ENCODE results near the gene TNKS1BP1.

The TNKS1BP1 gene

DNA sequence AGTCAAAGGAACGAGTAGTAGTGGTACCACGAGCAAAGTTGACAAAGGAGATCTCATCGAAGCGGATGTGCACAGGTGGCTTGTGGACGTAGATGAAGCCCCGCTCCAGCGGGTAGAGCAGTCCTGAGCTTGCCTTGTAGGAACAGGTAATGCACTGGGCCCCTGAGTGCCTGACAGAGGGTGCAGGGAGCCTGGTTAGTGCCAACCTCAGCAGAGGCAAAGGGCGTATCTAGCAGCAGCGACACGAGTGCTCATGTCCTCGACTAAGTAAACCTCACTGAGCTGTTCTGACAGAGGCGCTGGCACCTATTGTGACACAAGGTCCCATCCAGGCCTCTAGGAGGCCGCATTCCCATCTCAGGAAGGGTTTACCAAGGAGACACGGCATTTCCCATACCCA is 7.0 kb upstream of the TNKS1BP1 start:
- DNase-seq (ENCODE audit: low read depth in 3 of 3, low spot score in 1 of 3): no peak

DNA sequence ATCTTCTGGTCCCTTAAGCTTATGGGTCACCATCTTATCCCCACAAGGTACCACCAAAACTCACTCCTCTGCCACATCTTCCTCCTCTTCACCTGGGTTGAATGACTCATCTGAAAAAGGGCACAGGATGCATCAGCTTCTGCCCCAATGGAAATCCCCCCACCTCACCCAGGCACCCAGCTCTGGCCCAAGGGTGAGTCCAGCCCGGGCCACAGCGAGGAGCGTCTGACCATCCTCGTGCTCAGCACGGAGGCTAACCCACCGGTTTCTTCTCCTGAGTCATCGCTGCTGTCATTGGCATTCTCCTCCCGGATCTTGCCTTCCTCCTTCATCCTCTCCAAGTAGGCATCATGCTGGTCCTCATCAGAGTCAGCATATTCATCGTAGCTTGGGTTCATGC is 5.3 kb upstream of the TNKS1BP1 start:
- no peak for DNase-seq (ENCODE audit: low read depth in 3 of 3, low spot score in 1 of 3)

DNA sequence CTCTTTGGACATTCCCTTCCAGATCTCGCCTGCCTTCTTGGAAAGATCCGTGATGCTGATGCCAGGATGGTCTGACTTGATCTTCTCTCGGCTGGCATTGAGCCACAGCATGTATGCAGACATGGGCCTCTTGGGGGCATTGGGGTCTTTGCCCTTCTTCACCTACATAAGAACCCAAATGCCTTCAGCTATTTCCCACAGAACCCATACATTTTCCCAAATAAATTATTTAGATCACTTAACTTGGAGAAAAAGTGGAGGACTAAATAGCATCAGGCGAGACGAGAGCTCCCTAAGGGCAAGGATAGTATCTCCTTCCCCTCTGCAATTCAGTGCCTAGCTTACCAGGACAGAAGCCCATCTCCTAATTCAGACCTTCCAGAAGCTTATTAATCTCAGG is 3.0 kb upstream of the TNKS1BP1 start:
- no peak for DNase-seq (ENCODE audit: low read depth in 3 of 3, low spot score in 1 of 3)

DNA sequence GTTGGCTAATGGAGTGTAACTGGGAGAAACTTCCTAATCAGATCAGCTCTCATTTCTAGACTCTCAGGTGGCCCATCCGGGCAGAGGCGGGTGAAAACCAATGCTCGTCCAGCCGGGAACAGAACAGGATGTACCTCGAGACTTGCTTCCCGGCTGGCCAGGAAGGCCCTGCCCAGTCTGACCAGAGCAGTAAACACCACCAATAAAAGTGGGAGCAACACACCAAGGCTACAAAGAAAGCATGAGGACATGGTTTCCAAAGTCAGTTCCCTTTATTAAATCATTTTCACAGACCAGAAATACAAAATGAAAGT is 940 bp upstream of the TNKS1BP1 start:
- no peak for DNase-seq (ENCODE audit: low read depth in 3 of 3, low spot score in 1 of 3)

DNA sequence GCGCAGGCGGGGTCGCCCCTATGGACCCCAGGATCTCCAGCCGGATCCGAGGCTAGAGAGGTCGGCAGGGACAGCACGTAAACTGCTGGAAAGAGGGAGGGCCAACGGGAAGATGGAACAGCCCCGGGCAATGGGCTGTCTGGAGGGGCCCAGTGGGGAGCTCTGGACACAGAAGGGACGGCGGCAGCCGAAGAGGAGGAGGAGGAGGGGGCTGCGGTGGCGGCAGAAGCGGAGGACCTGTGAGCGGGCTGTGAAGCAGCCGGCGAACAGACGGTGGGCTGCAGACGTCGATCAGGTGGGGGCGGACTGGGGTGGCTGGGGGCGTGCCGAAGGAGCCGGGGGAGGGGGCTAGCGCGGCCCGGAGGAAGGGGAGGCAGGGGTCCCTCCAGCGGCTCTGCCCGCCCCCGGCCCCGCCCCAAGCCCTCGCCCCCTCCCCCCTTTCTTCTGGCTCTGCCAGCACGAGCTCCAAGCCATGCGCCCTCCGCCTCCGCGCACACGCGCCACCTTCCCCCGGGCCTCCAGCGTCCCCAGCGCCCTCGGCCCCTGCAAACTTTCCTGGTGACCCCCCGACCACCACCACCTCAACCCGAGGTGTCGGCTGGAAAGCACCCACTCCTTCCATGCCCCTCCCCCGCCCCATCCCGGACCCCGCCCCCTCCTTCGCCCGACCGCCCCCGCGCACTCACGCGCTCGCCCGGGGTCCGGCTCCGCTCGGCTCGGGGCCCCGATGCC is 432 bp downstream of the TNKS1BP1 start:
- DNase-seq (ENCODE audit: low read depth in 3 of 3, low spot score in 1 of 3): no peak

DNA sequence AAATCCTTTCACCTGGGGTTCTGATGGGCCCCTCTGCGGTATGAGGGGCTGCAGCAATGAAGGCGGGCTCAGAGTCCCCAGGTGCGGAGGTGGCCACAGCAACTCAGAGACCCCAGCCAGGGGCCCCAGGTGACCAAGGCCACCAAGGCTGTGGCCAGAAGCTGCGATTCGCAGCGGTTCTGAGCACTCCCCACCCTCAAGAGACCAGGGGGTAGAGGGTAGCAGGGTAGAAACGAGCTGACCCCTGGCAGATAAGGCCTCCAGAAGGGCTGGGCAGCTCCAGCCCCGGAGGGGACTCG is 948 bp downstream of the TNKS1BP1 start:
- no peak for DNase-seq (ENCODE audit: low read depth in 3 of 3, low spot score in 1 of 3)

DNA sequence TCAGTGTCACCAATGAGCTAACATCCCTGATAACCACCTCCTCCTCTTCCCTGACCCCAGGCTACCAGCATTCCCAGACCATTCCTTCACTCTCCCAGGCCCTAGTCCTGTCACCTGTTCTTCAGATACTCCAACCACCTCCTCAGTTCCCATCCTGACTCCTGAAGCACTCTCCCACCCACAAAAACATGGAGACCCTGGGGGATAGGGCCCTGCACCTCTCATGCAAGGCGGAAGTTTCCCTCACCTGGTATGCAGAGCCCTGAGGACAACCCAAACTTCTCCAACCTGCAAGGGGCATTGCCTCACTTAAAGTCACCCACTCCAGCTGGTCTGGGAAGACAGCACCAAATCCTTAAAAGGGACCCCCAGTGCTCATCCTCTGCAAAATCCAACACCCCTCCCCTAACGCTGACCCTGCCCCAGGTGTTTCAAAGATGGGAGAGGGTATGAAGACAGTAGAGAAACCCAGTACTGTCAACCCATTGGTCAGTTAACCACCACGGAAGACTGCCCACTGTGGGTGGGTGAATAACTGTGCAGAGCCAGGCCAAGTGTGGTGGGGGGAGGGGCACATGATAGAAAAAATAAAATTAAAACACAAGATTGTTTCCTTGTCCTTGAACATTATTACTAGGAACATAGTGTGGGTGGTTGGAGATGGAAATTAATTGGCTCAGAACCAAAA is 1.4 kb downstream of the TNKS1BP1 start:
- no peak for DNase-seq (ENCODE audit: low read depth in 3 of 3, low spot score in 1 of 3)

DNA sequence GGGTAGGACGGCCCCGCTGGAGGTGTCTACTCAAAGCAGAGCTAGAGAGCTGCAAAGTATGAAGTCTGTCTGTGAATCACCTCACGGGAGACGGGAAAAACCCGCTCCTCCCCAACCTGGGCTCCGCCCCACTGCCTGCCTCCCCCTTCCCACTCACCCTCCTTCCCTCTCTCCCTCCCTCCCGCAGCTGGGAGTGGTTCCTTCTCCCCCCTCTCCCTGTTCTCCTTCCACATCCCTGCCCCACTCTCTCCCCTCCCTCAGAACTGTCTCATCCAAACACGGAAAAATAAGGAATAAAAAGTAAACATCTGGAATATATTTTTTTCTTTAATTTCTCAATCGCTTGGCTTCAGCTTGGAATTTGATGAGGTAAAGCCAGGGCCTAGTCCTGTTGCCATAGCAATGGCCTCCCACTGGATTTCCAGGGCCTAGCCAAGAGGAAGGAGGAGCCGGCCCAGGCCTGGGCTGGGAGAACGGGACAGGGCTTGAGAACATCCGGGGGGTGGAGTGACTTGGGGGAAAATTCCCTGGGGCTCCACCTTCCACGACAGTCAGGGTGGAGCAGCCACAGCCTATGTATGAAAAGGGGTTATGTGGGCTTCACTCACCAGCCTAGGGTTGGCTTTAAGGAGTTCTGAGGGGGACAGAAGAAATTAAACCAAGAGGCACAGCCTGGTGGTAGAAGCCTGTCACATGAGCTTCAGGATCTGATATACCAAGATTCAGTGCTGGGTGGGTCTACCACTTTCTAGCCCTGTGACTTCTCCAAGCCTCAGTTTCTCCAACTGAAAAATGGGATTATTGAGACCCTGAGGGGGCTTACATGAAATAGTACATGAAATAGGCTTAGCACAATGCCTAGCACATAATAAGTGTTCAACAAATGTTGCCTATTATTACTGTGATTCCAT is 2.2 kb downstream of the TNKS1BP1 start:
- no peak for DNase-seq (ENCODE audit: low read depth in 3 of 3, low spot score in 1 of 3)

DNA sequence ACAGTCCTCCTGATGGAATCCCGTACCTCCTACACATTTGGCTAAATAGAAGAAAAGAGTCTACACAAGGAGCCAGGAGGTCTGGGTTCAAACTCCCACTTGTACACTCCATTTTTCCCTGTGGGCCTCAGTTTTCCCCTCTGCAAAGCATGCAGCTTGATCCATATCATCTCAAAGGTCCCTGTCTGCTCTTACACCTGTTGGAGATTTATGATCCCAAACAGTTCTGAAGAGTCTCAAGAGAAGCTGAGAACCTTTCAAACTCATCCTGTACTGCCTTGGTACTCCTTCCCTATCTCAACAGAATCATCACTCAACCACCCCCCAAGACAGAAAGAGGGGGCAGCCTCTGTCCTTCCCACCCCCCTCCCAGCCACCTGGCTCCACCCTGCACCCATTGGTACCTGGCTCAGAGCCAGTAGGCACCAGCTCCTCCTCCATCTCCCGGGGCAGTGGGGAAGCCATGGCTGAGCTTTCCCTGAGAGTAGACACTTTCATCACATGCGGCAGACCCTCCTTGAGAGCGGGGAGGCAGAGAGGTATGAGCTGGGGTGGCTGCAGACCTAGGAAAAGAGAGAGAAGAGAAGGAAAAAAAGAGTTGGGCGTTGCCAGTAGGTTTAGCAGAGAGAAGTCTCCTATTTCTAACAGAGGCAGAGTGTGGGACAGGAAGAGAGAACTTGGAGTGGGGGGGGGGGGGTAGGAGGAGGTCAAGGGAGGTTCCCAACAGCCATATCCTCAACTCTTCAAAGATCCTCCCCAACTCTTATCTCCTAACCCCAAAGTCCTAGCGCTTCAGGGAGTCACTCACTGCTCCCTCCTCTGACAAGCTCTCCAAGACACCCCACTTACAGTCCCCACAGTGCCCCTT is 3.1 kb downstream of the TNKS1BP1 start:
- DNase-seq (ENCODE audit: low read depth in 3 of 3, low spot score in 1 of 3): no peak

DNA sequence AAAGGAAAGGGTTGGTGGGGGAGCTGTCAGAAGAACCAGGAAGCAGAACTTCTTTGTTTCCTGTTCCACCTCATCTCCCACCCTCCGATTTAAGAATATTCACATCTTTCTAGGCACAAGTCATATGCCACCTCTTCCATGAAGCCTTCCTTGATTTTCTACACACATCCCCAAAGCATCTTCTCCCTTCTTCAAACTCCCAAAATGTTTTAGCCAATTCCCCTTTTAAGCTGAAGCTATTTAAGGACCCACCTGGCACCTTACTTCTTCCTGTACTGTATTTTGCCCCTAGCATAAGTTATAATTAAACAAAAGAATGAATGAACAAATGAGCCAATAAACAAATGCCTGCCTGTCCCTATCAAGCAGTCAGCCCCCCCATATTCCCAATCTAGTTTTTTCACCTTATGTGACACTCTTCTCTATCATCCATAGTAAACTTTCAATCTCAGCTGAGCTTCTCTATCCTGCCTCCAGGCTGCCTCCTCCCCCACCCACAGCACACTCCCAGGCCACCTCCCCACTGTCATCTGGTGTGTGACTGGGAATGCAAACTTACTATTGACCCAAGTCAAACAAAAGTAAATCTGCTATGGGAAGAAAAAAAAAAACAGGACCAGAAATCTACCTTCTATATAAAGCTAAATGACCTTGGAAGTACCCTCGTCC is 3.9 kb downstream of the TNKS1BP1 start:
- no peak for DNase-seq (ENCODE audit: low read depth in 3 of 3, low spot score in 1 of 3)

DNA sequence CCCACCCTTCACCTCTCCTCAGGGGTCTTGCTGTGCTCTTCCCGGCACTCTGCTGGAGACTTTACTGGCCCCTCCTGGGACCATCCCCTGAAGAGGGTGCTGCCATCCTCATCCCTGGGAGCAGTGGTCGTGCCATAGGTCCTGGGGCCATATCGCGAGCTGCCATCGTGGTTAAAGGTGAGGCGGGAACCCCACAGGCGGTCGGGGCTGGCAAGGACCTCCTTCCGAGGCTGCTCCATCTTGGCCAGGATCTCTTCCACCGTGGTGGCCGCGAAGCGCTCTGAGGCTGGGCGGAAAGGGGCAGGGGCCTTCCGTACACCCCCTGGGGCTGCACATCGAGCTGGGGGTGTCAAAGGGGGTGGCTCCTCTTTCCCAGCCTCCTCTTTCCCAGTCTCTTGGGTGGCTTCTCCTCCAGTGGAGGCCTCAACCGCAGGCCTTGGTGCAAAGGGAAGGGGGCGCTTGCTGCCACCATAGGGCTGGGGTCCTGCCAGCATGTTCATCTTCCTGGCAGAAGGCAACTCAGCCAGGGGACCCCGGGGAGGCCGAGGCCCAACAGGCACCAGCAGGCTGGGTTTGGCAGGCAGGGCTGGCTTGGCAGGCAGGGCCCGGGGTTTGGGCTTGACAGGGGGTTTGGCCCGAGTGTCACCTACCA is 4.6 kb downstream of the TNKS1BP1 start:
- DNase-seq (ENCODE audit: low read depth in 3 of 3, low spot score in 1 of 3): no peak

DNA sequence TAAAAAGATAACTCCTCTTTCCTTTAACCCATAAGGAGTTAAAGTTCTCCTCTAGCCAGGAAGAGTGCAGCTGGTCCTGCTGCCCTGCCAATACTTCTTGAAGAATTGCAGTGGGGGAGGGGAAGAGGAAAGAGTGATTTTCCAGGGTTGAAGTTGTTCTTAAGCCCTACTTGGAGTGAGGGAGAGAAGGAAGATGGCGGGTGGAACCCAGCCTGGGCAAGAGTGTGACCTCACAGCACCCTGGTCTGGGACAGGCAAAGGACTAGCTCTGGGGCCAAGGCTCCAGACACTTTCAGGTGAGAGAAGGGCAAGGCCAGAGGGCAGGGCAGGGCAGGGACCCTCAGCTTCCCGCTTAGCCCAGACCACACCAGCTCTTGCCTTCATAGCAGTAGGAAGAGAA is 6.6 kb downstream of the TNKS1BP1 start:
- no peak for DNase-seq (ENCODE audit: low read depth in 3 of 3, low spot score in 1 of 3)

DNA sequence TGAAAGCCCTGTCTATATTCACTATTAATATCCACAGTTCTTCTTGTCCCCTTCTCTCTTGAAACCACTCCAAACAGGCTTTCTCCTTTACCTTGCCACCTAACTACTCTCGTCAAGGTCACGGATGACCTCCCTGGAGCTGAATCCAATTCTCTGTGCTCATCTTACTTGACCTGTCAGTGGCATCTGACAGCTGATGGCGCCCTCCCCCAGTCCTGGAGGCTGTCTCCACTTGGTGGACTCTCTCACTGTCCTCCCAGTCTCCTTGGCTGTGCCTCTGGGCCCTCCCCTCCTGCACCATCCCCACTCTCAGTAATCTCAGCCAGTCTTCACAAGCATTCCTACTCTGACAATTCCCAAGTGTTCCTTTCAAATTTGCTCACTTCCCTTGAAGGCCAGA is 8.7 kb downstream of the TNKS1BP1 start:
- DNase-seq (ENCODE audit: low read depth in 3 of 3, low spot score in 1 of 3): no peak

DNA sequence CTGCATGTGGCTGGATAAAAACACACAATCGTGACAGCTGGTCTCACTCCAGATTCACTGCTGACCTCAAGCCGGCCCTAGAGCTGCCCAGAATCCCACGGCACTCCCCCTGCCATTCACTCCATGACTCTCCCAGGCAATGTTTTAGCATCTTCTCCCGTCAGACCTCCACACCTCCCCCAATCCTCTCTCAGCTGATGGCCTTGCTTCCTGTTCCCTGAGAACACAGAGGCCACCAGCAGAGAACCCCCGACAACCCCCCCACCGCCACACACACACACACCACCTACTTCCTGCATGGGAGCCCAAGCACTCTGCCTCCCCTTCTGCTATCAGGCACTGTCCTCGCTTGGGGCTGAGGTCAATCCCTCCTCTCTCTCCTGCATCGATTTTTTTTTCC is 9.3 kb downstream of the TNKS1BP1 start:
- no peak for DNase-seq (ENCODE audit: low read depth in 3 of 3, low spot score in 1 of 3)

DNA sequence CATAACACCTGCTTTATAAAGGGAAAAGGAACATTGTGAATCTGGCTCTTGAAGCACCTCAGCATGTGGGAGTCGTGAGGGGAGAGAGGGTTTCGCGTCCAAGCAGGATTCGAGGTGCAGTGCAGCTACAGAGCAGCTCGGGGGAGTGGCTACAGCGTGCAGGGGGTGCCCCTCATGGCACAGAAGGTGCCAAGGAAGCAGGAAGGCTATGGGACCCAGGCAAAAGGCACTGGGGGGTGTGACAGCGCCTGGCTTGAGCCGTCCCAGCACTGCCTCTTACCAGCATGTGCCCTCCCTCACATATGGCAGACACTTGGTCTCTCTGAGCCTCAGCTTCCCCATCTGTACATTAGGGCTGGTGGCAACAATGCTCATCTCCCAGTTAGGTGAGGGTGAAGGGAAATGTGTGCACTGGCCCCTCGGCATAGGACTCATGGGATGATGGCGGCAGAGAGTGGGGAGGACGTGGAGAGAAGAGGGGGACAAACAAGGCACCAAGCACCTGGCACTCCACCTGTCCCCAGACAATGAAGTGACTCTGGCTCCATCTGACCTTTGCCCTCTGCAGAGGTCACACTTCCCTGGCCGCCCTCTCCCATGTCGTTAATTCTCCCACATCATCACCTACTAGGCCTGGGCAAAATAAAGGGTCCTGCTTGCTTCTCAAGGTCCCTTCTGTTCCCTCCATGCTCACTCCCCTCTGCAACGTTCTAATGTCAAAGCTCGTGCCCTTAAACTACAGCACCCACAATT is 10.4 kb downstream of the TNKS1BP1 start:
- no peak for DNase-seq (ENCODE audit: low read depth in 3 of 3, low spot score in 1 of 3)

DNA sequence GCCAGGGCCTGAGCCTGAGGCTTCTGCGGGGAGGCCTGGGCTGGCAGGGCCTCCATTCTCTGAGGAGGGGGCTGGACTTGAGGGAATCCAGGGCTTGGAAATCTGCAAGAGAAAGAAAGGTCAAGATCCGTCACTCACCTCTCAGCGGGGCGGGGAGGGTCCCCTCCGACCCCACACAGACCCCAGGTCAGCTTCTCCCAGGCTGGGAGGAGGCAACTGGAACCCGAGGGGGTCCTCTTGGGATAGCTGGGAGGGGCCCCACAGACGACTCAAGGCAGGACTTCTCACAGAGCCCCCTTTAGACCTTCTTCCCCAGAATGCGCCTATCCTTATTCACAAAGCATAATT is 11.0 kb downstream of the TNKS1BP1 start:
- no peak for DNase-seq (ENCODE audit: low read depth in 3 of 3, low spot score in 1 of 3)

DNA sequence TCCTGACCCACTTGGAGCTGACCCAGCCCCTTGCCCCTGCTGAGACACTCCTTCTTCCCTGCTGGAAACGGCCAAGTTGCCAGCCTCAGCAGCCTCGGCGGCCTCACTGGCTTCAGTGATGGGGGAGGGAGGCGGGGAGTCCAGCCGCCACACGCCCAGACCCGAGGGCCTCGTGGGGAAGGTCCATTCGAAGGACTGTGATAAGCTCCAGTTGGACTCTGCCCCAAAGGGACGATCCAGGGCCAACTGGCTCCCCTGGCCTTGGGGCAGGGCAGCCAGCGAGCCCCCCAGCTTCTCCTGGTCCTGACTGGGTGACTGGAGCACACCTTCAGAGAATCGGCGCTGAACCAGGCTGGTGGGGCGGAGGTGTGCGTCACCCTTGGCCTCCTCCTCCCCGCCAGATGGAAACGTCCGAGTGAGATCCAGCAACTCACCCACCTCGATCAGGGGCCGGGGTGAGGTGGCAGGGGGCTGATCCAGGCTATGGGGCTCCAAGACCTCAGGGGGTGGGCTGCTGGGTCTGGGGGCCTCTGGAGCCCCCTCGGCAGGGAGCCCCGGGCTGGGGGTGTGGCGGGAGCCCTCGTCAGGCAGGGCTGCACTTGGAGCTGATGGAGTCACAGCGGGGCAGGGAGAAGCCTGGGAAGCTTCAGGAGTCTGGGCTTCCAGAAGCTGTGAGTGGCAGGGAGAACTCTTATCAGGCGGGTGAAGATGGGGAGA is 11.5 kb downstream of the TNKS1BP1 start:
- DNase-seq (ENCODE audit: low read depth in 3 of 3, low spot score in 1 of 3): no peak

DNA sequence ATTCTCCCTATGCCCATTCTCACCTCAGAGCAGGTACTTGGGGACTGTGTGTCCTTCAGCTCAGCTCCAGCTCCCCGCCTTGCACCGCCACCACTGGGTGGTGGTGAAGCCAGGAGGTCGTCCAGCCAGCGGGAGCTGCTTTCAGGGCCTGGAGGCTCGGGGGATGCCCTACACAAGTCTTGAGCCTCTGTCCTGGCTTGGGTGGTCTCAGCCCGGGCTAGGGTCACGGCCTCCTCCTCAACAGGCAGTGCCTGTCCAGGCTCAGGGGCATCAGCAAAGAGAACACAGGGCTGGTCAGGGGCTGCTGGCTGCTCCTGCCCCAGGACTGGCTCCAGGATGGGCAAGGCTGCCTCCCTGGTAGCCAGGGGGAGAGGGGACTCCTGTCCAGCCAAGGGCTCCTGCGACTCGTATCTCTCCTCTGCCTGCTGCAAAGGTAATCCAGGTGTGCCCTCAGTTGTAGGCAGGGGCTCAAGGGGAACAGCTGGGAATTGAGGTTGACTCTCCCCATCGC is 12.2 kb downstream of the TNKS1BP1 start:
- no peak for DNase-seq (ENCODE audit: low read depth in 3 of 3, low spot score in 1 of 3)

Measured in stimulated activated CD4-positive, alpha-beta T cell treated with anti-CD3 and anti-CD28 coated beads, TNF-alpha, amount 100 ng/mL, for 1 hour (primary cell).